Stimulated activated CD4-positive, alpha-beta T cell treated with anti-CD3 and anti-CD28 coated beads, TNF-alpha, amount 100 ng/mL, for 48 hours (primary cell): ENCODE results near the gene MAP3K14.

Experiments used
- DNase-seq, 3 donors: peaks; one replicate each; pipeline ENCODE4 v3.0.0-alpha.2; 2020; ENCODE audit warnings: low read depth in 3 of 3

The MAP3K14 gene

DNA sequence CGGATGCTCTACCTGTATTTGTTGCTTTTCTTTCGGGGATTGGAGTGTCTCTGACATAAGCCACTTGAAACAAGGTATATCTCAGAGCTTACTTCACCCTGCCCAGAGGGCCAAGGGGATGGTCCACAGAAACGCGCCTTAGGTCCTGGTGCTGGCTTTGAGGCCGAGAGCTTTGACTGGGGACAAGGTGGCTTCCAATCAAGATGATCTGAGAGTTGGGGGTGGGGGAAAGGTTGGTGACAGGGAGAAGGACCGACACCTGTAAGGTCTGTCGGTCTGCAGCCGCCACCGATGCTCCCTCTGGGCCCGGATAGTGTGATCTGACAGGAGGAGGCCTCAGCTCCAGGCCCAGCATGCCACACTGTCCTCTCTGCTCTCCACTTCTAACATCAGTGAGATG is 33.1 kb downstream of the MAP3K14 start:
- no peak for DNase-seq

DNA sequence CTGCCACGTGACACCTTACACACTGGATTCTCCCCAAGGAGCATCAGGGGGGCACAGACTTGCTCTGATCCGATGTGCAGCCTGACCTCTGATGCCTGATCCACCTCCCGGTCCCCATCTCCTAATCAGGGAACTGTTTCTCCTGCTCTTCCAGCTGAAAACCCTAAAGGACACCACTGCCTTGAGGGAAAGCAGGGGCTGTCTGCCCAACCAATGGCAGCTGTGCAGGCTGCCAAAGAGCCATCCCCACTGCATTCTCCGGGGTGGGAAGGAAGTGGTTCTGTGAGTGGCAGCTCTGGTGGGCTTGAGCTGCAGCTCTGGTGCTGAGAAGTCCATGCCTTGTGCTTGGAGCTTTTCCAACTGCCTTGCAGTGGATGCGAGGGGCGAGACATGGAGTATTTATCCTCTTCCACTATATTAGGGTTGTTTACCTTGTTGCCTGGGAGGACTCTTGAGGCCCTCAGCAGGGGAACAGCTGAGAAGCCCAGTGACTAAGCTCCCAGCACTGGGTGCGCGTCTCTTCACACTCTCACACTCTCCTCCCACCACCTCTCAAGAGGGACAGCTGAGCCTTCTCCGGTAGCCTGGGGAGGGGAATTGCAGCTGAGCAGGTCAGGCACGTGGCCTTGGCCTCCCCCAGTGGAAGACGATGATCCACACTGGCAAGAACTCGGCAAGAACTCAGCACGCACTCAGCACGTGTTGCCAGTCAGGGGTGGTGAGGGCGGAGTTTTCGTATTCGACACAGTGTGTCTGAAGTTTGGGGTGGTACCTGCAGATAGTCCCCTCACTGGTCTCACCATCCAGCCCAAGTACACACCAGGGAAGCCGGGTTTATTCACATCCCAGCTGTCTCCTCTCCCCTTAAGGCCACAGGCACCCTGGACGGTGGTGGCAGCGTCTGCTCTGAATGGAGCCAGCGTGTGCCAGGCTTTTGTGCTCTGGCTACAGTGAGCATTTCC is 33.9 kb downstream of the MAP3K14 start:
- no peak for DNase-seq

- DNase-seq, result no peak
Observed at GRCh38 chr17:45279898-45280297, 36.9 kb downstream of the MAP3K14 start.

- no peak for DNase-seq
Observed at GRCh38 chr17:45277992-45278391, 38.8 kb downstream of the MAP3K14 start.

DNA sequence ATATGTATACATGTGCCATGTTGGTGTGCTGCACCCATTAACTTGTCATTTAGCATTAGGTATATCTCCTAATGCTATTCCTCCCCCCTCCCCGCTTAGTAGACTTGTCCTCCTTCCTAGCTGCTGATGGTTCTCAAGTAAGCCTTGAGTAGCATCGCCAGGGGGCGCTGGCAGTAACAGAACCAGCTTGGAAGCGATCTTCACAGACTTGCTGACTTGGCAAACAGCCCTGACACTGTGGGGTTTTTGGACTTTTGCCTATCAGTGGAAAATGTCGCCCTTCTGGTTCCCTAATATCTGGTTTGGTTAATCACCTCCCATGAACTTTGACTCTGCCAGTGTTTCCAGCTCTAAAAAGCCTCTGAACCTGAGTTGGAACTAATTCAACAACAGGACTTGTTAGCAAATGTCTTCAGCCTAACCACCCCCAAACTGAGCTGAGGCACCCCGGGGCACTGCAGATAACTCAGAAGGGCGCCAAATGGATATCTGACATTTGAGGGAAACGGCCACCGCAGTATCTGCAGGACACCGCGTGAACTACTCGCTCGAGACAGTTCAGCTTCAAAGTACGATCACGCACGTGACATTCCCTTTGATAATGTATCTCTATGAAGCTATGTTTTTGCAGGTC is 39.5 kb downstream of the MAP3K14 start:
- peak; percentile 80 to 85 (median 82) for DNase-seq

DNA sequence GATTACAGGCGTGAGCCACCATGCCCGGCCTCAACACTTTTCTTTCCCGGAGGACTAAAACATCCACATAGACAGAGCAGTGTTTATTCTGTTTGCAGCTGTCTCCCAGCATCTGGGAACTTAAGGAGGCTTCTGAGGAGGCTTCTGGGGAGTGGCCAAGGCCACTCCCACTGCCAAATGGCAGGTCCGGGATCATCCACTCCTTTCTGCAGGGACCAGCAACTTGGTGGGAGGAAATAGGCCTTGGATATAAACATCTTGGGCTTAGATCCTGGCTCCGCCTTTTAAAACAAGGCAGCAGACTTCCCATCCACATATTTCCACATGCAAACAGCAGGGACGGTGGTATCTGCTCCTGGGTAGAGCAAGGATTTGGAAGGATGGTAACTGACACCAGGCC is 40.8 kb downstream of the MAP3K14 start:
- no peak for DNase-seq

DNA sequence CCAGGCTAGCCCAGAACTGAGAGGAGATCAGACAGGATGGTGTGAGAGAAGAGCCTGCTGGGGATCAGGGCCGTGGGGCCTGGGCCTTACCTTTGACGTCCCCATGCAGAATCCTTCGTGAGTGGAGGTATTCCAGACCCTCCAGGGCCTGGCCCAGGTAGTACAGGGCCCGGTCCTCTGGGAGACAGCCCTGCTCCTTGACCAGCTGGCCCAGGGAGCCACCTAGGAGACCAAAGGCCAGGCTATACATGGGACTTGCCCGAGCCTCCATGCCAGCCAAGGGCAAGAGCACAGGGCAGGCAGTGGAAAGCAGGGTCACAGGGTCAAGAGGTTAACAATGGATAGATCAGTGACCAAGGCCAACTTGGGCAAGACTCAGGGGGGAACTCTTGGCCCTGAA is 42.8 kb downstream of the MAP3K14 start:
- no peak for DNase-seq

GRCh38 chr17:45273551-45273957 is 43.3 kb downstream of the MAP3K14 start:
- no peak for DNase-seq

DNA sequence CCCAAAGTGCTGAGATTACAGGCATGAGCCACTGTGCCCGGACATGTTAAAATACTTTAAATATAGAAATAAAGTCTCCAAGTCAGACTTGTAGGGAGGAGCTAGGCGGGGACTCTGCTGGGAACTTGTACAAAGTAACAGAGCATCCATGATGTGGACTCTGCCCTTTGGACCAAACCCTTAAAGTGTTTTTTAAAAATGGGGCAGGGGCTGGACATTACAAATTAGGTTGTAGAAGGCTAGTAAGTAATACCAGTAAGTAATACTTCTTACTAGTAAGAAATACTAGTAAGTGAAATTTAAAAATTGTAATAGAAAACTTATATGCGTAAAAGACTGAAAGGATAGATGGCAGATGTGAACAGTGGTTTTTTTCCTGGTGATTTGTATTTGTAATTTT is 45.2 kb downstream of the MAP3K14 start:
- DNase-seq, result no peak

GRCh38 chr17:45270828-45271418 is 45.9 kb downstream of the MAP3K14 start:
- DNase-seq, result peak in 2 of 3 donors; percentile 22 to 47

- DNase-seq, result no peak
Observed at GRCh38 chr17:45269912-45270311, 46.9 kb downstream of the MAP3K14 start.

- no peak for DNase-seq
Observed at GRCh38 chr17:45267436-45268055, 49.3 kb downstream of the MAP3K14 start.

GRCh38 chr17:45266372-45266926 is 50.4 kb downstream of the MAP3K14 start:
- DNase-seq, result no peak

GRCh38 chr17:45265821-45266220 is 51.0 kb downstream of the MAP3K14 start:
- DNase-seq, result no peak

DNA sequence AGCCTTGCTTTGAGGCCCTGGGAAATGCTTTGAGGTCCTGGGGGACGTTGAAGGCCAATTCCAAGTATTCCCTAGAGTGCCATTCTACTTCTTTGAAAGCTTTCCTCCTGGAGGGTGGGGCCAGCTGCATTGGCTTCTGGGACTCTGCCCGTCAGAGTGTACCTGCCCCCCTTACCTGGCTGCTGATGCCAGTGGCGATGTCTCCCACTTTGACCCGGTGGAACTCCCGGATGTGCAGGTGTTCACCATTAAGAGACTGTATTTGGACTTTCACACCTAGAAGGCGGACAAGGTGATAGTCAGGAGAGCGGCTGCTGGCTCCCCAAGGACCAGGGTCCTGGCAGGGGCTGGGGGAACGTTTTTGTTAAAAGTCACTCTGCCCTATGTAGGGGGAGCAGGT is 51.8 kb downstream of the MAP3K14 start:
- DNase-seq, result no peak

DNA sequence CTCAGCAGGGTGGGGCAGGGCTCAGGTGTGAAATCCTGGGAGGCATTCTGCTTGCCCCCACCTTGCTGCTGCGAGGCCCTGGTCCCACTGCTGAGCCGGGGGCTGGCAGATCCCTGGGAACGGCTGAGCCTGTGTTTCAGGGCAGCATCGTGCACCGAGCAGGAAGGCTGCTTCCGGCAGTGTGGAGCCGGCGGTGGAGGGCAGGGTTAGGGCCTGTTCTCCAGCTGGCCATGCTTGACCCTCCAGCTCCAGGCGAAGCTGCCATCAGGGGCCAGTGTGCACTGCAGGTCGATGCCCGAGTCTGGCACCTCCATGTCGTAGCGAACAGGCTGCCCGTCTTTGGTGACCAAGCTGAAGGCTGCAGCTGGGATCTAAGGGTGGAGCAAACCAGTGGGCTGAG is 52.4 kb downstream of the MAP3K14 start:
- no peak for DNase-seq

- no peak for DNase-seq
Observed at GRCh38 chr17:45263477-45263860, 53.4 kb downstream of the MAP3K14 start.

GRCh38 chr17:45262516-45263476 is 54.0 kb downstream of the MAP3K14 start:
- DNase-seq, result no peak

DNA sequence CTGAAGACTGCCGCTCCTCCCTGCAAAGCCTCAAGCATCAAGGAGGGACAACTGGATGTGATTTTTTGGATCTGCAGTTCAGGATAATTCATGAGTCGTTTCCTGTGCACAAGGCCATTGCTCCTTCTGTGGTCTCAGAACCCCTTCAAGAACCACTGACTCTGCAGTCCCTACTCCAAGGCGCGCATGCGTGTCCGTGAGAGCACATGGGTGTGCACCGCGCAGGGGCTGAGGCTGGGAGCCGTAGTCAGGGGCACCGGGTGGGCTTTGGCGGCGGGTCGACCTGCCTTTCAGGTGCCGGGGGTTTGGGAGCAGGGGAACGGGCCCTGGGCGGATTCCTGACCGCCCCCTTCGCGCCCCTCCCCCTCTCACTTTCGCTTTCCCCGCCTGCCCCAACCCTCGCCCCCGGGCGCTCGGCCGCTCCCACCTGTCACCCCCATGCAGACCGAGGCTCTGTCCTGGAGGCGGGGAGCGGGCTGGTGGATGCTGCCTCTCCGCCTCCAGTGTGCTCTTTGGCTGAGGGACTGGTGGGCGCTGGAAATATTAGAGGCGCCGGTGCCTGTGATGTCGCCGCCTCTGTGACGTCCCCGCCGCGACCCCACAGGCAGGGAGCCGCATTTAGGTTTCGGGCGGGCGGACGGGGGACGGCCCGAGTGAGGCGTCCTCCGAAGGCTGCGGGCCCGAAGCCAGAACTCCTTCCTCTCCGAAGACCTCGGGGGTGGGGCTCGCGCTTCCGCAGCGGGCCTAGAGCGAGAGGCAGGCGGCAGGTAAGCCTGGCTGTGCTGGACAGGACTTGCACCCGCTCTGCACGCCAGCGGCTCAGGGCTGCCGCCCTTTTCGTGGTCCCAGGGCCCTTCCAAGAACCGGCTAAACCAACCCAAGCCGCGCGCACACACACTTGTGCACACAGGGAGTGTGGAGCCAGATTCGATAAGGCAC is 55.0 kb downstream of the MAP3K14 start, which contains the start of gene SPATA32:
Gene SPATA32, minus strand, starts transcription at position 518 of the 939 bp plus-strand sequence. Its CDS starts 78 bp downstream, at position 440.
- peak; percentile 23 to 51 (median 50) for DNase-seq
